ENCODE data around the gene KCTD11. TPM values are rescaled to one million over a fixed set of nuclear protein-coding genes. Genes with fewer than 3 reads are reported as not detected.
"Not testable (repeated sequence)": the region's sequence is repeated elsewhere in the genome, so short reads cannot be mapped to it uniquely, and the experiment has no call there.

The KCTD11 gene
- total RNA-seq, 1 experiment from 2014 or later, result 16.4 TPM

DNA sequence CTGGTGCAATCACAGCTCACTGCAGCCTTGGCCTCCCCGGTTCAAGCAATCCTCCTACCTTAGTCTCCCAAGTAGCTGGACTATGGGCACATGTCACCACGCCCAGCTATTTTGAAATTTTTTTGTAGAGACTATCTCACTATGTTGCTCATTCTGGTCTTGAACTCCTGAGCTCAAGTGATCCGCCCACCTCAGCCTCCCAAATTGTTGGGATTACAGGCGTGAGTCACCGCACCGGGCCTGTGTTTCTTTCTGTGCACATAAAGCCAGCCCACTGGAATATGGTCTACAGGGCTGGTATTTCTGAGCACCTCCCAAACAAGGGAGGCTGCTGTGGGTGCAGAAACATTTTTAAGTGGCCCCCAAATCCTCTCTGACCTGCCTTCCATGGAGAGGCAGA lies 11.3 kb downstream of the KCTD11 start:
- ChIA-PET CTCF (no interaction called here), POLR2A (ENCODE audit: unreplicated experiment) (interaction anchor here (0.6 to 0.7 kb wide), 2 partner anchors 172 to 252 kb away, joined by 3 to 6 read pairs; partner anchors contain the start of gene FXR2)
- no peak overlapping the region for H2AFZ ChIP-seq
- no peaks in the 10 kb centered on the region for H4K20me1 ChIP-seq (ENCODE audit: insufficient read depth)
- H3F3A ChIP-seq (ENCODE audit: insufficient read depth, low read depth), result no peaks in the 10 kb centered on the region
- no peak for TF ChIP-seq EZH2 (IDR thresholded peaks at IDR 0.05; ENCODE audit: low read depth)
- TF ChIP-seq, protein P1, sequence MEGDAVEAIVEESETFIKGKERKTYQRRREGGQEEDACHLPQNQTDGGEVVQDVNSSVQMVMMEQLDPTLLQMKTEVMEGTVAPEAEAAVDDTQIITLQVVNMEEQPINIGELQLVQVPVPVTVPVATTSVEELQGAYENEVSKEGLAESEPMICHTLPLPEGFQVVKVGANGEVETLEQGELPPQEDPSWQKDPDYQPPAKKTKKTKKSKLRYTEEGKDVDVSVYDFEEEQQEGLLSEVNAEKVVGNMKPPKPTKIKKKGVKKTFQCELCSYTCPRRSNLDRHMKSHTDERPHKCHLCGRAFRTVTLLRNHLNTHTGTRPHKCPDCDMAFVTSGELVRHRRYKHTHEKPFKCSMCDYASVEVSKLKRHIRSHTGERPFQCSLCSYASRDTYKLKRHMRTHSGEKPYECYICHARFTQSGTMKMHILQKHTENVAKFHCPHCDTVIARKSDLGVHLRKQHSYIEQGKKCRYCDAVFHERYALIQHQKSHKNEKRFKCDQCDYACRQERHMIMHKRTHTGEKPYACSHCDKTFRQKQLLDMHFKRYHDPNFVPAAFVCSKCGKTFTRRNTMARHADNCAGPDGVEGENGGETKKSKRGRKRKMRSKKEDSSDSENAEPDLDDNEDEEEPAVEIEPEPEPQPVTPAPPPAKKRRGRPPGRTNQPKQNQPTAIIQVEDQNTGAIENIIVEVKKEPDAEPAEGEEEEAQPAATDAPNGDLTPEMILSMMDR (conservative IDR thresholded peaks at IDR 0.05), result no peak
- no peaks in the 10 kb centered on the region for H3K9me2 ChIP-seq (ENCODE audit: insufficient read depth)
- H3K27ac ChIP-seq, result no peak overlapping the region
- no TSS peak for BruUV-seq (replicated peaks)
- no peaks in the 10 kb centered on the region for H3K79me2 ChIP-seq (ENCODE audit: low read depth)
- H3K4me1 ChIP-seq (replicated peaks; ENCODE audit: insufficient read depth), result no peaks in the 10 kb centered on the region
- no peak for DNase-seq
- H3K4me3 ChIP-seq, result no peak overlapping the region
- H3K36me3 ChIP-seq (ENCODE audit: low read depth), result no peaks in the 10 kb centered on the region
- H3K9me3 ChIP-seq (ENCODE audit: insufficient read depth, low read depth), result no peaks in the 10 kb centered on the region
- H3K27me3 ChIP-seq (ENCODE audit: insufficient read depth, low read depth), result no peaks in the 10 kb centered on the region
- intact Hi-C loops (cut with micrococcal nuclease; ENCODE audit: unreplicated experiment), result no loop called here
- no peak overlapping the region for H3K4me2 ChIP-seq

DNA sequence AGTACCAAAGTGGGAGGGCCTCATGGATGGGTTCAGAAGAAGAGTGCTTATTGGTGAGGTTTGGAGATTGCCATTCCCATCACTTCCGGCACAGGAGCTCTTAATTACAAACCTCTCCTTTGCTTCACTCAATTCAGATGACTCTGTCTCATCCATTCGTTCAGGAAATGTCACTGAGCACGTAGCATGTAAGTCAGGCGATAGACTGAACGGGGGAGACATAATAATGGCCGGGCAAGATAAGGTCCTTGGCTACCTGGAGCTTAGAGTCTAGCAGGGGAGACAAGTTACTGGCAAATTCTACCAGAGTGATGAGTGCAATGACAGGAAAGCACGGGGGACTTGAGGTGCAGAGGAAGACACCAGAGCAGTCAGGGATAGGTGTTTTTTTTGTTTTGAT lies 14.0 kb downstream of the KCTD11 start:
- H3K4me2 ChIP-seq; H3K27ac ChIP-seq; H3K9me3 ChIP-seq (ENCODE audit: insufficient read depth, low read depth); H4K20me1 ChIP-seq (ENCODE audit: insufficient read depth); H3K9me2 ChIP-seq (ENCODE audit: insufficient read depth); CTCF ChIA-PET; BruUV-seq (replicated peaks); H3F3A ChIP-seq (ENCODE audit: insufficient read depth, low read depth); intact Hi-C loops (cut with micrococcal nuclease; ENCODE audit: unreplicated experiment); H3K4me1 ChIP-seq (replicated peaks; ENCODE audit: insufficient read depth); POLR2A ChIA-PET (ENCODE audit: unreplicated experiment); H3K4me3 ChIP-seq; H3K36me3 ChIP-seq (ENCODE audit: low read depth); H3K27me3 ChIP-seq (ENCODE audit: insufficient read depth, low read depth); H3K79me2 ChIP-seq (ENCODE audit: low read depth); DNase-seq; H2AFZ ChIP-seq: not testable (repeated sequence)

DNA sequence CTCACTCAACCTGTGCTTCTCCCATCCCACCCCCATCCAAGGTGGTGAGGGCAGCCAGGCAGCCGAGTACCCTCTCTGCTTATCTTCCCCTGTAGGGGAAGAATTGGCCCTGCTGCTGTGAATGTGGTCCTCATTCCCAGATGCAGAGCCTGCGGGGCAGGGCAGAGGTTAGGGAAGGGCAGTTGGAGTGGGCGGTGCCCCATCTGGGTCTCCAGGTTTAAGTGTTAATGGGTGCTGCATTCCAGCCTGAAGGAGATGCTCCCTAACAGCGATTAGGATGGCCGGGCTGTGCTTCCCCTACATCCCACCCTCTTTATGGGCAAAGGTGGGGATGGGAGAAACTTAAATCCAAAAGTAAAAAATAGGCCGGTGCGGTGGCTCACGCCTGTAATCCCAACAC lies 15.1 kb downstream of the KCTD11 start:
- no peak overlapping the region for H3K4me3 ChIP-seq
- no peak overlapping the region for H3K4me2 ChIP-seq
- H3K79me2 ChIP-seq (ENCODE audit: low read depth), result no peaks in the 10 kb centered on the region
- H3K9me3 ChIP-seq (ENCODE audit: insufficient read depth, low read depth), result no peaks in the 10 kb centered on the region
- H2AFZ ChIP-seq, result no peak overlapping the region
- no peak for DNase-seq
- BruUV-seq (replicated peaks), result no TSS peak
- TF ChIP-seq EZH2 (IDR thresholded peaks at IDR 0.05; ENCODE audit: low read depth), result no peak
- TF ChIP-seq, protein P1 (conservative IDR thresholded peaks at IDR 0.05), result no peak
- intact Hi-C loops (cut with micrococcal nuclease; ENCODE audit: unreplicated experiment), result no loop called here
- no peak overlapping the region for H3K27ac ChIP-seq
- POLR2A ChIA-PET (ENCODE audit: unreplicated experiment), result no interaction called here
- H3K4me1 ChIP-seq (replicated peaks; ENCODE audit: insufficient read depth), result no peaks in the 10 kb centered on the region
- no peaks in the 10 kb centered on the region for H3K36me3 ChIP-seq (ENCODE audit: low read depth)
- no peaks in the 10 kb centered on the region for H4K20me1 ChIP-seq (ENCODE audit: insufficient read depth)
- H3K9me2 ChIP-seq (ENCODE audit: insufficient read depth), result no peaks in the 10 kb centered on the region
- no peaks in the 10 kb centered on the region for H3K27me3 ChIP-seq (ENCODE audit: insufficient read depth, low read depth)
- no peaks in the 10 kb centered on the region for H3F3A ChIP-seq (ENCODE audit: insufficient read depth, low read depth)
- CTCF ChIA-PET, result no interaction called here

DNA sequence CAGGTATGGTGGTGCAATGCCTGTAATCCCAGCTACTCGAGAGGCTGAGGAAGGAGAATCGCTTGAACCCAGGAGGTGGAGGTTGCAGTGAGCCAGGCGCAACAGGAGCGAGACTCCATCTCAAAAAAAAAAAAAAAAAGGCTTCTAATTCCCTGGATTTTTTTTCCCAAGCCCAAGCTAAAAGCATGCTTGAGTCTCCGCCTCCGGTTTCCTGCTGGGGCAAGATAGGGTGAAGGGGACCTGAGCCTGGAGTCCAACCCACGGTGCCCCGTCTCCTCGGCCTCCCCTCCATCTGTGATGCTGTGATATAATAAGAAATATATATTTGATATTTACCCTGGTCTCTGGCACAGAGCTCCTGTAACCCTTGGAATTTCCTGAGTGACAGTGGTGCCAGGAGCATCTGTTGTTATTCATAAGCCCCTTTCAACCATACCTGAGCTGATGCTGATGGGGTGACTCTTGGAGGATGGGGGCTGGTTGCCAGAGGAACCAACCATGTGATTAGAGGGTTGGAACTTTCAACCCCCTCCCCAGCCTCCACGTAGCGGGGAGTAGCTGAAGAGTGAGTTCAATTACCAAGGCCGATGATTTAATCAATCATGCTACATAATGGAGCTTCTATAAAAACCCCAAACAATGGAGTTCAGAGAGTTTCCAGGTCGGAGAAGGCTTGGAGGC lies 16.1 kb downstream of the KCTD11 start:
- ChIA-PET POLR2A (ENCODE audit: unreplicated experiment) (no interaction called here), CTCF (interaction anchor here (0.6 kb wide), 1 partner anchor 52 kb away, joined by 3 read pairs; the partner anchor contains the start of gene SPEM1)
- intact Hi-C loops (cut with micrococcal nuclease; ENCODE audit: unreplicated experiment), result no loop called here
- Histone ChIP-seq H3K36me3 (ENCODE audit: low read depth) (no peaks in the 10 kb centered on the region), H2AFZ (no peak overlapping the region), H4K20me1 (ENCODE audit: insufficient read depth) (no peaks in the 10 kb centered on the region), H3K9me2 (ENCODE audit: insufficient read depth) (no peaks in the 10 kb centered on the region), H3K9me3 (ENCODE audit: insufficient read depth, low read depth) (no peaks in the 10 kb centered on the region), H3K4me3 (no peak overlapping the region), H3F3A (ENCODE audit: insufficient read depth, low read depth) (no peaks in the 10 kb centered on the region), H3K27ac (no peak overlapping the region), H3K4me2 (no peak overlapping the region), H3K27me3 (ENCODE audit: insufficient read depth, low read depth) (no peaks in the 10 kb centered on the region), H3K4me1 (replicated peaks; ENCODE audit: insufficient read depth) (no peaks in the 10 kb centered on the region), H3K79me2 (ENCODE audit: low read depth) (no peaks in the 10 kb centered on the region)
- no TSS peak for BruUV-seq (replicated peaks)
- DNase-seq, result no peak
- no peak for TF ChIP-seq EZH2 (IDR thresholded peaks at IDR 0.05; ENCODE audit: low read depth)
- TF ChIP-seq, protein P1 (conservative IDR thresholded peaks at IDR 0.05), result no peak

DNA sequence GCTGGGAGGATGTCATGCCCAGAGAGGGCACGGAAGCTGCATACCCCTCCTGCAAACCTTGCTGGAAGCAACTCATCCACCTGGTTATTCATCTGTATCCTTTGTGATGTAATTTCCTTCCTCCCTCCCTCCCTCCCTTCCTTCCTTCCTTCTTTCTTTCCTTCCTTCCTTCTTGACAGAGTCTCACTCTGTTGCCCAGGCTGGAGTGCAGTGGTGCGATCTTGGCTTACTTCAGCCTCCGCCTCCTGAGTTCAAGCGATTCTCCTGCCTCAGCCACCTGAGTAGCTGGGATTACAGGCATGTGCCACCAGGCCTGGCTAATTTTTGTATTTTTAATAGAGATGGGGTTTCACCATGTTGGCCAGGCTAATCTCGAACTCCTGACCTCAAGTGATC lies 16.6 kb downstream of the KCTD11 start:
- H3K79me2 ChIP-seq (ENCODE audit: low read depth); H4K20me1 ChIP-seq (ENCODE audit: insufficient read depth); BruUV-seq (replicated peaks); H3K4me3 ChIP-seq; H3K36me3 ChIP-seq (ENCODE audit: low read depth); H3K9me2 ChIP-seq (ENCODE audit: insufficient read depth); H3K27ac ChIP-seq; H3K27me3 ChIP-seq (ENCODE audit: insufficient read depth, low read depth); H3F3A ChIP-seq (ENCODE audit: insufficient read depth, low read depth); H3K9me3 ChIP-seq (ENCODE audit: insufficient read depth, low read depth); H3K4me2 ChIP-seq; H2AFZ ChIP-seq; intact Hi-C loops (cut with micrococcal nuclease; ENCODE audit: unreplicated experiment); H3K4me1 ChIP-seq (replicated peaks; ENCODE audit: insufficient read depth); DNase-seq: not testable (repeated sequence)
- ChIA-PET CTCF (interaction anchor here (0.6 to 0.7 kb wide), 2 partner anchors 52 to 93 kb away, joined by 3 read pairs; partner anchors contain the start of gene SPEM1), POLR2A (ENCODE audit: unreplicated experiment) (interaction anchor here (0.6 kb wide), 1 partner anchor 17 kb away, joined by 5 read pairs; no protein-coding TSS in a partner anchor)
